GM12865 (cell line): ENCODE results near the gene GTPBP6.
"Not testable (repeated sequence)": the region's sequence is repeated elsewhere in the genome, so short reads cannot be mapped to it uniquely, and the experiment has no call there.

Experiments
- DNase-seq: peaks from one replicate; pipeline ENCODE4 v3.0.0; 2010; ENCODE audit warnings: low read depth
- H3K4me3 ChIP-seq: 2 replicates; pipeline ENCODE4 v1.5.1; 2011; ENCODE audit warnings: mild to moderate bottlenecking, low read depth, low read length, control low read depth
- CTCF ChIP-seq: IDR thresholded peaks from 2 replicates; pipeline ENCODE4 v1.5.1; 2011; ENCODE audit warnings: low read length, control low read depth, low read depth, inconsistent platforms; ENCODE audit not compliant: insufficient read depth; ENCODE audit errors: missing control alignments

Gene GTPBP6

GRCh38 chrX:261167-261918 lies 57.3 kb downstream of the GTPBP6 start:
- H3K4me3 ChIP-seq = no peak overlapping the region
- no peak for TF ChIP-seq CTCF
- DNase-seq = no peak

- H3K4me3 ChIP-seq = no peak overlapping the region
- no peak for TF ChIP-seq CTCF
- DNase-seq = no peak
These were observed 58.8 kb downstream of the GTPBP6 start for GRCh38 chrX:259692-260355.

- no peak for DNase-seq
- no peak overlapping the region for H3K4me3 ChIP-seq
- no peak for TF ChIP-seq CTCF
These were observed 60.1 kb downstream of the GTPBP6 start for GRCh38 chrX:258291-259040.

GRCh38 chrX:257681-258289 lies 60.8 kb downstream of the GTPBP6 start:
- H3K4me3 ChIP-seq = no peak overlapping the region
- no peak for DNase-seq
- no peak for TF ChIP-seq CTCF

GRCh38 chrX:257054-257453 lies 61.5 kb downstream of the GTPBP6 start:
- not testable (repeated sequence) for DNase-seq

GRCh38 chrX:255923-256331 lies 62.7 kb downstream of the GTPBP6 start:
- H3K4me3 ChIP-seq = no peak overlapping the region
- no peak for DNase-seq
- no peak for TF ChIP-seq CTCF

More at GRCh38 chrX:257054-257453, 61.5 kb downstream of the GTPBP6 start:
- H3K4me3 ChIP-seq = not testable (repeated sequence)
